Esophagus muscularis mucosa (tissue), 3 donors: Measurements from ENCODE around the gene TP53I11.

Source experiments
- POLR2A ChIP-seq: fragments of 450-650 bp; IDR thresholded peaks from one replicate; pipeline ENCODE4 v1.6.1; 2017; ENCODE audit warnings: antibody characterized with exemption, moderate library complexity, mild to moderate bottlenecking, low read depth
- TF ChIP-seq, protein P1 (sequence below), 3 experiments: fragments of 200-600 bp in 2 of 3; fragments of 450-650 bp in 1 of 3; sonication (generic) in 2 of 3; IDR thresholded peaks; one replicate each; pipeline ENCODE4 v1.5.1; 2017 to 2019; ENCODE audit warnings: antibody characterized with exemption in 3 of 3, mild to moderate bottlenecking in 2 of 3, moderate library complexity in 1 of 3

DNA sequence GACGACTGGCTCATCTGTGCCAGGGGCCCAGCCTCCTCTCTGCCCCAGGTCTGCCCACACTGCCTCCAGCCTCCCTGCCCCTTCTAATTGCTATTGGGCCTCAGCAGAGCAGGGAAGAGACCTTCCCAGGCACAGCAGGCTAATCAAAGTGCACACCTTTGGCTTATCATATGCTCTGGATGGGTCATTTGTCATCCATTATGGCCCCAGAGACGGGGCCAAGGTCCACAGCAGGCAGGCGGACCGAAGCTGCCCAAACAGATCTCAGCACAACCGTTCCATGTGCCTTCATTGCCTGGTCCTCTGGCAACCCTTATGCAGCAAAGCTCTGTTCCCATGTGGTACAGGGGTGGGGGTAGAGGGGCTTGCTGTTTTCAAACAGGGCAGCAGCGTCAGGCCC, 66.6 kb downstream of the TP53I11 start:
- TF ChIP-seq, protein P1, sequence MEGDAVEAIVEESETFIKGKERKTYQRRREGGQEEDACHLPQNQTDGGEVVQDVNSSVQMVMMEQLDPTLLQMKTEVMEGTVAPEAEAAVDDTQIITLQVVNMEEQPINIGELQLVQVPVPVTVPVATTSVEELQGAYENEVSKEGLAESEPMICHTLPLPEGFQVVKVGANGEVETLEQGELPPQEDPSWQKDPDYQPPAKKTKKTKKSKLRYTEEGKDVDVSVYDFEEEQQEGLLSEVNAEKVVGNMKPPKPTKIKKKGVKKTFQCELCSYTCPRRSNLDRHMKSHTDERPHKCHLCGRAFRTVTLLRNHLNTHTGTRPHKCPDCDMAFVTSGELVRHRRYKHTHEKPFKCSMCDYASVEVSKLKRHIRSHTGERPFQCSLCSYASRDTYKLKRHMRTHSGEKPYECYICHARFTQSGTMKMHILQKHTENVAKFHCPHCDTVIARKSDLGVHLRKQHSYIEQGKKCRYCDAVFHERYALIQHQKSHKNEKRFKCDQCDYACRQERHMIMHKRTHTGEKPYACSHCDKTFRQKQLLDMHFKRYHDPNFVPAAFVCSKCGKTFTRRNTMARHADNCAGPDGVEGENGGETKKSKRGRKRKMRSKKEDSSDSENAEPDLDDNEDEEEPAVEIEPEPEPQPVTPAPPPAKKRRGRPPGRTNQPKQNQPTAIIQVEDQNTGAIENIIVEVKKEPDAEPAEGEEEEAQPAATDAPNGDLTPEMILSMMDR (IDR thresholded peaks at IDR 0.05) = no peak
- no peak for TF ChIP-seq POLR2A
